IPS-18c (cell line): ENCODE results near the gene MTMR2.

Experiments used
- H3K4me3 ChIP-seq: 2 replicates; pipeline ENCODE4 v1.7.0; 2013; ENCODE audit warnings: low read depth, mild to moderate bottlenecking, low read length, moderate library complexity; ENCODE audit not compliant: insufficient read depth
- H3K9me3 ChIP-seq: one replicate; pipeline ENCODE4 v1.6.1; 2013; ENCODE audit warnings: mild to moderate bottlenecking, low read length, moderate library complexity; ENCODE audit not compliant: control insufficient read depth, insufficient read depth

MTMR2 gene

DNA sequence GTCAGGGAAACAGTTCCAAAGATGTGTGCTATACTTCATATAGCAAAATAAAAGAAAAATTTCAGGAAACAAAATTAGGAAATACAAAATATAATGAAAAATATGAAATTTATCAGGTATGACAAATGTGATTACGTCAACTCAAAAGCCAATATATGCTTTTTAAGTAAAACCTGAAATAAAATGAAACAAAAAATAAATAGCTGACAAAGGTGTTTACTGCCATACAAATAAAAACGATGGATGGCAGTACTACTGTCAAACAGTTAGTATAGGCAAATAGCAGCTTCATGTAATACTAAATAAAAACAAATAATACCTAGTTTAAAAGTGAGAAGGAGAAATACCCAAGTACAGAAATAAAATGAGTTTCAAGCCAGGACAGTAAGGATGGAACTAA, 119.9 kb downstream of the MTMR2 start:
- H3K9me3 ChIP-seq = peaks cover 3% of the 10 kb centered on the region
- no peak overlapping the region for H3K4me3 ChIP-seq

DNA sequence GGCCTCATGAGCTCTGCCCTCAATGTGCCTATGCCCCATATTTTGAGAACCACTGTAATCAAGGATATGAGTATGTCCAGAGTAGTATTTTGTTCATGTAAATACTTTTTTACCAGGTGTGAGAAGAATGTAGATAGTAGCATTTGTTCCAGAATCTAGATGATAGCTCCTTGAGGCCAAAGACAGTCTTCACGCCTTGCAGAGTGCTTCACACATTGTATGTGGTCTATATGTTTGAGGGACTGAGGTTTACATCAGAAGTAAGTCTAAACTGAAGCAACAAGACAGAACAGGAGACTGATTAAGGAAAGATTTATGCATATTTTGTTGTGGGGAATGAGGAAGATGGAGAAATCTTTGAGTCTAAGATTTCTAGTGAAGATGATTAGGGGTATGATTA, 121.1 kb downstream of the MTMR2 start:
- H3K4me3 ChIP-seq = no peak overlapping the region
- peaks cover 3% of the 10 kb centered on the region for H3K9me3 ChIP-seq

DNA sequence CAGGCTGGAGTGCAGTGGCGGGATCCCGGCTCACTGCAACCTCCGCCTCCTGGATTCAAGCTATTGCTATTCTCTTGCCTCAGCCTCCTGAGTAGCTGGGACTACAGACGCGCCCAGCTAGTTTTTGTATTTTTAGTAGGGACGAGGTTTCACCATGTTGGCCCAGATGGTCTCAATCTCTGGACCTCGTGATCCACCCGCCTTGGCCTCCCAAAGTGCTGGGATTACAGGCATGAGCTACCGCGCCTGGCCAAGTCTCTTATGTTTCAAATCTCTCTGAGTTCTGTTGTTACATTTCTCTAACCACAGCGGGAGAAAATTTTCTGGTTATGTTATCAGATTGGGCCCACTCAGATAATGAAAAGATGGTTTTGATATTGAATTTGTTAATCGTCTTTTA, 123.5 kb downstream of the MTMR2 start:
- H3K9me3 ChIP-seq = no peaks in the 10 kb centered on the region
- no peak overlapping the region for H3K4me3 ChIP-seq

DNA sequence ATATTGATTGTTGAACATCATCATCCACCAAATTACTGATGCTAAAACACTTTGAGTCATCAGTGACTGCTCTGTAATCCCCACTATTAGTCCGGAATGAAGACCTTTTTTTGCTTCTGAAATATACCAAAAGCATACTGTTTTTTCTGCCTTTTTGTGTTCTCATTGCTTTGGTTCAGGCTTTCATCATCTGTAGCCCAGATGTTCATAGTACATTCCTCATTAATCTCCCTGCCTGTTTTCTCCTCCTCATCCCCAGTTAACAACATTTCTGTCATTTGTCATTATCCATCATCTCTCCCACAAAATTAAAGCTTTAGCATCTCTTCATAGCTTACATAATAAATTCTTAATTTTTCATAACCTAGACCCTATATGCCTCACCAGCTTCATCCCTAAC, 124.4 kb downstream of the MTMR2 start:
- H3K4me3 ChIP-seq = no peak overlapping the region
- no peaks in the 10 kb centered on the region for H3K9me3 ChIP-seq

DNA sequence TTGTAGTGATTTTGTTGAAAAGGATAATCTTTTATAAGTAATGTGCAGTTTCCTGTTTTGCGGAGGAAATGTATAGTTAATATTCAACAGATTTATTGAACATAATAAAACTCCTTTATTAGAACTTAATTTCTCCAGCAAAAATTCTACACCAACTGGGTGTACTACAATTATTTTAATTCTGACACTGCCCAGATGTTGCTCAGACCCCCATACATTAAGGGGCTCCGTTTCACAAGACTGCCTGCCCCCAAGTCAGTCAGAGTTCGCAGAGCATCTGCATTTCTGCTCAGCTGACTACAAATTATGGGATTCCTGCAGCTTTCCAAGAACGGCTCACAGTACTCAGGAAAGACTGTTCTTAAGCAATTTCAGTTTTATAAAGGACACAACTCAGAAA, 127.4 kb downstream of the MTMR2 start:
- H3K4me3 ChIP-seq = no peak overlapping the region
- H3K9me3 ChIP-seq = no peaks in the 10 kb centered on the region

DNA sequence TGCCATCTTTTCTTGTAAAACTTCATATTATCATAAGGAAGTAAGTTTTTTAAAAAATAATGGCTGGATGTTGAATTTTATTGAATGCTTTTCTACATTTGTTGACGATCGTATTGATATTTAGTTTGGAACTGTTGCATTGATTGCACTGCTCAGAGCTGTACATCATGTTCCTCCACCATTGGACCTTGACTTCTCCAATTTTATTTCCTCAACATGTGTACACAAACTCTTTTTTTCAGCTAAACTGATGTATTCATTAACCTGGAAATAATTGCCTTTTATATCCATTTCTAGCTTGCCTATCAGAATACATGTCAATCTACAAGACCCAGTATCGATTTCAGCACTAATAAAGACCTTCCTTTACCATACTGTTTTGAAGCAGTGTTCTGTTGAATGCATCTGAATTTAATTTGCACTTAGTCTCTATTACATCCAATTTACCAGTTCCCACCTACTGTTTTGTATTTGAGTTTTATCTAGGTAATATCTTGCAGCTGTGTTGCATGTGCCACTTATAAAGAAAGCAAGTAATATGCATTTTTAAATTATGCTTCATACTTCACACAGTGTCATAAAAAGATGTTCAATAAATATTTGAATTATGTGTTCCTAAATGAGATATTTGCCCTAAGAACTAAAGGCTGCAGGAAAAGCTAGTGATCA, 128.1 kb downstream of the MTMR2 start:
- Histone ChIP-seq H3K4me3 (no peak overlapping the region), H3K9me3 (no peaks in the 10 kb centered on the region)

DNA sequence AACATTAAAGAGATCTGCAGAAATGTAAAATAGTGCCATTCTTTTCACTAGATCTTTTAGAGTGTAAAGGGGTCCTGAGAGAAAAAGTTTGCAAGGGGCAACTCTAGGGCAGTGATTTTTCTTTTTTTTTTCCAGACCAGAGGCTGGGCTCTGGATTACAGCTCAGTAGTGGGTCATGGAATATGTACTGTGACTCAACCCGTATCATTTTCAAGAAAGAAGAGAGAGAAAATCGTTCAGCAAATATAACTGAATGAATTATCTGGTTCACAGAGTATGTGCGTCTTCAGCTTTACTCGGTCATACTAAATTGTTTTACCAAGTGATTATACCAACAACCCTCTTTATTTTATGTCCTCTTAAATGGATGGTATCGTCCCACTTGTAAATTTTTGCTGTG, 129.8 kb downstream of the MTMR2 start:
- H3K9me3 ChIP-seq = no peaks in the 10 kb centered on the region
- no peak overlapping the region for H3K4me3 ChIP-seq

DNA sequence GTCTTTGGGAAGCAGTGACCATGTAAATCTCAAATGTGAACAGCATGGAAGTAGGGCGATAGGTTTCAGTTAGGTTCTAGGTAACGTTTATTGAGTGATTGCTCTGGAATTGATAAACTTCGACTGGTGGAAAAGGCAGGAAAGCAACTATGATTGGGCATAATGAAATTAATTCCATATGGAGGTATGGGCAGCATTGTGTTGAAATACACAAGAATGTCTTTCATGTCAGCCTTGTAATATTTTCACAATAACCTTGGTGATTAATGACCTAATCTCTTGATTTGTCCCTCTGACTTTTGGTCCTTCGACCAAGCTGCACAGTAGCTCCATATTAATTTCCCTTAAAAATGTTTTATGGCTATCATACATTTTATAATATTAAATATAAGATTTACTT, 130.8 kb downstream of the MTMR2 start:
- Histone ChIP-seq H3K4me3 (no peak overlapping the region), H3K9me3 (no peaks in the 10 kb centered on the region)

DNA sequence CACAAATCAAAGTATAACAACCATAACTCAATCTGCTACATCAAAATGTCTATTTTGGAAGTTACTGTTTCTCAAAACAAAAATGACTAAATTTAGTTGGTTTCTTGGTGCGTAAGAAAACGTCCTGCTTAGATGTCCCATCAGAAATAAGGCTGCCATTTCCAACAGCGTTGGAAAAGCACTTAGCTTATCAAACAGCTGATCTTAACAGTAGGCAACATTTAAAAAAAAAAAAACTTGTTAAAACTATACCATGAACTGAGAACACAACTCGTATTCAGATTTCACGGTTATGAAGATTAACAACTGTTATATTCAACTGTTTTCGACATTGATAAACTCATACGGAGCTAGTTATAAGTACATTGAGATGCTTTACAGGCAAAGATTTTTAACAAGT, 131.2 kb downstream of the MTMR2 start:
- Histone ChIP-seq H3K4me3 (no peak overlapping the region), H3K9me3 (no peaks in the 10 kb centered on the region)

DNA sequence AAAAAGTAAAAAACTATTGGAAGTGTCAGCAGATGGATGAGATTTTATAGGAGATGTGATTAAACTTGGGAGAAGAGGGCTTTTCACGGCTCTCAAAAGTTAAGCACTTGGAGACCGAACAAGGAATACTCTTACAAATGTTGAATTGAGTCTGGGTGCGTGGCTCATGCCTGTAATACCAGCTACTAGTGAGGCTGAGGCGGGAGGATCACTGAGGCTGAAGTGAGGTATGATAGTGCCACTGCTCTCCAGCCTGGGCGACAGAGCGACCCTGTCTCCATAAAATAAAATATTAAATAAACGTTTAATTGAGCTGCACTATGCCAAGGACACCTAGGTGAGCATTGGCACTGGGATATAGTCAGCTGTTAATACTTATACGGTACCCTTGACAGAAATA, 131.7 kb downstream of the MTMR2 start:
- Histone ChIP-seq H3K4me3 (no peak overlapping the region), H3K9me3 (no peaks in the 10 kb centered on the region)

DNA sequence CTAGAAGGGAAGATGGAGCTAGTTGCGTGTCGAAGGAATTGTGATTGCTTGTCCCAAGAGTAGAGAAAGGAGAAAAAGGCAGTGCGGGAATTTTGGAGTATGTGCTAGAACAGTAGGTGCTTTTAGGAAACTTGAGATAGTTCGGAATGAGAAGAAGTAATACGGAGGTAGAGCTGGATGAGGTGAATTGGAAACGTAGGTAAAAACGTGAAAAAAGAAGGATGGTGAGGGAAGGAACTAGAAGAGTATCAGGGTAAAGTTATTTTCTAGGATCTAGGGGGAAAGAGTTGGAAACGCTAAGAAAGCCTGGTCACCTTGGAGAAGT, 132.2 kb downstream of the MTMR2 start:
- H3K4me3 ChIP-seq = peak overlapping the region; percentile 98
- H3K9me3 ChIP-seq = no peaks in the 10 kb centered on the region

DNA sequence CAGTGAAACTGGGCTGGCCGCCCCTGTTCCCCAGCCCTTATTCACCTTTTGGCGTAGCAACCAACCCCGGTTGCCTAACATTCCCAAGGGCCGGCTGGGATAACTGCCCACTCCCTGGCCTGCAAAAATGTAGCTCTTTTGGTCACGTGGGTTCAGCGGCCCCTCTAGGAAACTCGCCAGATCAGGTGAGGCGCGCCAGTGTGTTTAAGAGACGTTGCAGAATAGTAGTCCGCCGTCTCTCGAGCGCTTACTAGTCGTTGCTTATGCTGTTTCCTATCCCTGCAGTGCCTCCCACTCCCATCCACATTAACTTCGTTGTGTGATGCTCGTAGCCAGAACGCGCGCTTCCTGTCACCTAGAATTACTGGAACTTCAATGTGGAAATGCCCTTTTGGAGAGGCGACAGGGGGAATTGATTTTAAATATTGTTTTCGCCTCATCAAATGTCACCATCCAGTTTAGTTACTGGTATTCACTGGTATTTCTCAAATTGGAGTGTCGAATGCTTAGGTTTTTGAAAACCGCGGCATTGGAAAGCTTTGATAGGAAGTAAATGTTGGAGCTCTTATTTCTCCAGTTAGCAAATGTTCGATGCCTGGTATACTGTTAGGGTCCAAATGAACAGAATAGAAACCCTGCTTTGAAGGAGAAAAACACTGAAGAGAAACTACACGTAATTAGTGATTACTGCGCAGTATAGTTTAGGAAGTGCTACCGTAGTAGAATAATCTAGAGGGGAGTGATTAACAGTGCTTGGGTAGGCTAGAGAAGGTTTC, 132.8 kb downstream of the MTMR2 start:
- H3K4me3 ChIP-seq = peak overlapping the region; percentile 98
- H3K9me3 ChIP-seq = no peaks in the 10 kb centered on the region

DNA sequence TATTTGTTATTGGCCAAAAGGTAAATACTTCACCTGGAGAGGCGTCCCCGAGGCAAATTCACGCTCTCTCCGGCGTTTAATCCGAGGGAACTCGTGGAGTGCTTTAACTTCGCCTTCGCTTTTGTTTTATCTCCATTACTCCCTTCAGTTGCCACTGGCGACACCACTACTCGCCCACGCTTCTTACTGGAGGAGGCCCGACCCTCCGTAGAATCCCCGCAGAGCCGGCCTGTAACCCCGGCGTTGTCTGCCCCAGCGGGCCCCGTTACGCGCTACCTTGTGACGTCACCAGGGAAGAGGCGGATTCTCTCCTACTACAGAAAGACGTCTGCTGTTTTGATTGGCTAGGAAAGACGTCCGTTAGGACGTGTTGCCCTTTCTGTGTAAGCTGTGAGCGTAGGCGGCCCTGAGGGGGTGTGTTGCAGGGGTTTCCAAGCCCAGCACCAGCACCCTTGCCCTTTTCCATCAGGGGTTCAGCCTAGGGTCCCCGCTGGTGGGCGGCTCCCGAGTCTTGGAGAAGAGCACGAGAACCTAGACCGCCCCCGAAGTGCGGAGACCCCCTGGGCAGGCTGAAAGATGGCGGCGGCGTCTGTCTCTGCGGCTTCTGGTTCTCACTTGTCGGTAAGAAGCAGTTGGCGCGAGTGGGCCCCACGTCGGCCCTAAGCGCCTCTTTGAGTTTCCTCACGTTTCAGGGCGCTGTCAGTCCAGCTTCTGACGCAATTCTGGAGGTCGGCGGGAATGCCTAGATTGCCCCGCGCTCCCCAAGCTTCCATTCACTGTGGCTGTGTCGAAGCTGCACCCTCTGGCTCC, 133.6 kb downstream of the MTMR2 start, which contains the start of gene CEP57:
Gene CEP57, plus strand, starts transcription at position 376 of the 810 bp plus-strand sequence. Its CDS starts 201 bp downstream, at position 577.
- Histone ChIP-seq H3K9me3 (no peaks in the 10 kb centered on the region), H3K4me3 (peak within 1 kb of the TSS; percentile 98)

DNA sequence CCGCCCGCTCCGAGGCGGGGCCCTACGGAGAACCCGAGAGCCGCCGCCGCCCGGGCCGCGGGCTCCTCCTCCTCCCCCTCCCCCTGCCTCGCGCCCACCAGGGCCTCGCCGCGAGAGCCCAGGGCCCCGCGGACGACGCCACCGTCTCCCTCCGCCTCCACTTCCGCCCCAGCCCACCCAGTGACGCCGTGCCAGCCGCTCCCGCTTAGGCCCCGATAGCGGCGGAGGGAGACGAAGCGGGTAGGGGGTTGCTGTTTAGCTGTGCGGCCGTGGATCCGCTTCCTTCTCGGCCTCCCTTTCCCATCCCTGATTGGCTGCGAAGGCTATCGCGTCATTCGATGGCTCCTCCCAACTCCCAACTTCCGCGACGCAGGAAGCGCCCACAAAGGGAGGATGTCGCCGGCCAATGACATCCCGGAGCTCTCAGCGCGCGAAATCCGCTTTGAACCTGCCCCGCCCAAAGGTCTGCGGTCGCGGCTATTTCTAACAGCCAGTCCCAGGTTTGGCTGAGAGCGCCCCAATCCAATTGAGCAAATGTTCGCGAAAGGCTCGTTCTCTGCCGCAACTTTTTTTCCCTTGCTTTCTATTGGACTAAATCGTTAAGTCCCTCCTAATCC, 134.3 kb downstream of the MTMR2 start, which contains the start of gene FAM76B:
Gene FAM76B, minus strand, starts transcription at position 277 of the 617 bp plus-strand sequence. CDS start 304 bp downstream, outside the sequence.
- Histone ChIP-seq H3K9me3 (no peaks in the 10 kb centered on the region), H3K4me3 (peak within 1 kb of the TSS; percentile 98)

DNA sequence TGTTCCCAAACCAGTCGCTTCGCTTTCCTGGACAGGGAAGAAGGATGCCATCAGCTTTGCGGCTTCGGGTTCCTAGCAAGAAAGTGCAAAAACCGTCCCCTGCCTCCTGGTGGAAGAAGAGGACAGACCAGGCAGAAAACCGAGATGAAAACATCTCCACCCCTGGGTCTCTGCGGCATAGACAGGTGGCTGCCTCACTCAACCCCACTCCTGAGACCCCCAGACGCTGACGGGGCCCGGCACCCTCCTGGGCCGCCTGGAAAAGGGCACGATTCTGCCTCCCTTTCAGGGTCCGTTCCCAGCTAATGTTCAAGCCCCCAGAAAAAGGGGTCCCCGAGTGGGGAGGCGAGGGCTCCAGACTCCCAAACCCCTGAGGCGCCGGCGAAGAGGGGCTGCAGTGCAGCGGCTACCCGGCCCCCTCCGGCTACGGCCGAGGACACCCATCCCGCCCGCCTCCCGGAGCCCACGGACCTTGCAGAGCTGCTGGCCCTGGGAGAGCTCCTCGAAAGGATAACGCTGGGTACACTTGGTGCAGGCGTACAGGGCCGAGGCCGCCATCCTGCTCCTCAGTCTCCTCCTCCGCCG, 134.9 kb downstream of the MTMR2 start:
- H3K9me3 ChIP-seq = no peaks in the 10 kb centered on the region
- peak overlapping the region; percentile 98 for H3K4me3 ChIP-seq
